GM15510 (cell line): ENCODE measurements around the gene POLR3B.

ENCODE experiments used
- POLR2A ChIP-seq: IDR thresholded peaks from 3 replicates; pipeline ENCODE4 v1.6.1; 2011; ENCODE audit warnings: borderline replicate concordance; ENCODE audit not compliant: insufficient read length; ENCODE audit errors: extremely low read depth

The POLR3B gene

DNA sequence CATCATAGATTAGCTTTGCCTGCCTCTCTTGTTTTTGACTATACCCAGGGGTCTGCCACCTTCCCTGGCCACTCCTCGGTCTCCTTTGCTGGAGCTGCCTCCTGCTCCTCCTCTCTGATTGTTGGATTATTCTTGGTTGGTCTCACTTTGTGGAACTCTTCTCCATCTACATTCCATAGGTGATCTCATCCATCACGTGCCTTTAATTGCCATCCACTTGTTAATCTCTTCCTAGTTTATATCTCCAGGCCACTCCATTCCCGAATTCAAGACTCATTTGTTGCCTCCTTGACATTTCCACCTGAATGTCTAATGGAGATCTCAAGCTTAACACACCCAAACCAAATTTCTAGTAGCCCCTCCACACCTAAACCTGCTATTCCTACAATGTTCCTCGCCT lies 5.4 kb downstream of the POLR3B start:
- TF ChIP-seq POLR2A: no peak

DNA sequence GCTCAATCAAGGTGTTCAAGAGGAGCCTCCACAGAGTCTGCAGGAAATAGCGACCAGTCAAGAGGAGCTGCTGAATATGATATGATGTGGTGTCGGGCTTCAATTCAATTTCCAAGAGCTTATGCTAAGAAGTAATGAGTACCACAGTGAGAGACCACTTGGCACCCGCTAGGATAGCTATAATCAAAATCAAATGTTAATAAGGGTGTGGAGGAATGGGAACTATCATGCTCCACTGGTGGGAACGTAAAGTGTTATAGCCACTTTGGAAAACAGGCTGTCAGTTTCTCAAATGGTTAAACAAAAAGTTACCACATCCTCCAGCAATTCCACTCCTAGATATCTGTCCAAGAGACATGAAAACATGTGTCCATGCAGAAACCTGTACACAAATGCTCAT lies 6.7 kb downstream of the POLR3B start:
- TF ChIP-seq POLR2A: no peak

DNA sequence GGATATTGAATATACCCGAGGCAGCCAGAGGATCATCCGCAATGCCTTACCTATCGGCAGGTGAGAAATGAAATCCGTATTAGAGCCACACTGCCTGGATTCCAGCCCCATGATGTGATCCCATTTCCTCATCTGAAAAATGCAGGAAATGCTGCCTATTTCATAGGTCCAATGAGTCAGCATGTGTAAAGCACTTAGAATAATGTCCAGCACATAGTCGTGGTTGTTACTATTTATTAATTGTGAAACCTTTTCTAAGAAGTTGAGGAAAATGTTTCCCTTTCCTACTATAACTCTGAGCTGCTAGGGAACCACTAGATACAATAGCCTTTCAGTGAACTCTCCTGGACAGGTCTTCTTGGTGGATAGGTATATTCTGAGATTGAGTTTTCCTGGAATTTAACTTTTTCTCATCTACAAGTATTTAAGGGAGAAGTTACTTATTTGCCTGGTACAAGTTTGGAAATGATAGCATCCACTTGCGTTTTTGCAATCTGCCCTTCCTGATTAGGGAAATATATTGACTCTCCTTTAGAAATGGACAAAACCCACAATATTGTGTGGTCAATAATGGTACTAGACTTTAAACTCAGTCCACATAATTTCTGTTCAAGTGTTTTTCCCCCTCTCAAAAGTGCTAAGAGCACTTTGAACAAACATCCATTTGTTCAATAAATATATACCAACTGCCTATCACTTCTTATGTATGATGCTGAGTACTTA lies 12.2 kb downstream of the POLR3B start:
- TF ChIP-seq POLR2A: no peak

DNA sequence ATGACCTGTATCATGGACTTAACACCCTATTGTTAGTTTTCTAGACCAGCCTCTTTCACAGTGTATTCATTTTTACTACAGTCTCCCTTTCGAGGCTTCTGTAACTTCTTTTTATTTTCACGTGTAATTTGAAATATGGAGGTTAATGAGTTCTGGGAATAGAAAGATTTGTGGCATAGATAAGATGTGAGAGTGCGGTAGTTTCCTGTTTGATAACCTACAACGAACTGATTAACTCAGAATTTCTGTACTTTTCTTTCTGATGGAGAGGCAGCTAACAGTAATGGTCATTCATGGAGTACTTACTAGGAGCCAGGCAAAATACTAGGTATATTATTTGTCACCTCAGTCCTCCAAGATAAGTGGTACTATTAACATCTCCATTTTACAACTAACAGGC lies 21.2 kb downstream of the POLR3B start:
- no peak for TF ChIP-seq POLR2A

GRCh38 chr12:106380954-106381353 lies 23.4 kb downstream of the POLR3B start:
- no peak for TF ChIP-seq POLR2A

DNA sequence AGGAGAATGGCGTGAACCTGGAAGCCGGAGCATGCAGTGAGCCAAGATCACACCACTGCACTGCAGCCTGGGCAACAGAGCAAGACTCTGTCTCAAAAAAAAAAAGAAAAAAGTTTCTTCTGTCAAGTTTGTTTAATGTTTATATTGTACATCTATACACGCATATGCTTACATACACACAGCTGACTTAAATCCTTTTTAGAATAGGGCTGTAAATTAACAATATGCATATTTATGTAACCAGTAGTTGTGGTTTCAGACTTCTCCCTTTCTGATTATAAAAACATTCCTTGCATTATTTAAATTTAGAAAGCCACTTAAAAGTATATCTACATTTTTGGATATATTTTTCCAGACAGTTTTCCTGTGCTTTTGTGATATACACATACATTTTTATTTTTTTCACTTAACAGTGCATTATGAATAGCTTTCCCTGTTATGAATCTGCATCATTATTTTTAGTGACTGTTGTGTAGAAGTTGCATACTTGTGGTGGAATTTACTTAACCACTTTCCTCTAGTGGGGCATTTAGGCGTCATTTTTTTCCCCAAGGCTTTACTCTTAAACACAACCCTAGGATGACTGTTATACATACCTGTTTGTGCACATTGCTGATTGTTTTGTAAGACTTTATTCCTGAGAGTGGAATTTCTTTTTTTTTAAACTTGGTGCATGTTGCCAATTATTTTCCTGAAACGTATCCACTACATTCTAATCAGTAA lies 29.4 kb downstream of the POLR3B start:
- no peak for TF ChIP-seq POLR2A

DNA sequence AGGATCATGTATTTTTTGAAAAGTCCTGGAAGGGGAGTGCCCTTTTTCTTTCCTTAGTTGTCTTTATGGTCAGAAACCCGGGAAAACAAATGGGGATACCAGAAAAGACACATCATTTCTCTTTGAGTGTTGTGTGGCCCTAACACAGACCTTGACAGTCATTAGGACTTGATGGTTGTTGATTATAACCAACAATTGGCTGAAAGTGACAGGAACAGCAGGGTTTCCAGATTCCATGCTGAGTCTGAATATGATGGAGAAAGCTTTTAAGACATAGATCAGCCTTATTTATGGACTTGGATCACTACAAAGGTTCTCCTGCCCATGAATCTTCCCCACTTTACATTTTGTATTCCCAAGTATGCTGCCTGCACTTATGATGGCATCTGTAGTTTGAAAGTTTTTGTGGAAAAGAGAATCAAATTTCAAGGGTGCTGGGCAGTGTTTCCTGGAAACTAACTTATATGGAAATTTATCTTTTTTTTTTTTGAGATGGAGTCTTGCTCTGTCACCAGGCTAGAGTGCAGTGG lies 30.4 kb downstream of the POLR3B start:
- TF ChIP-seq POLR2A: no peak

- TF ChIP-seq POLR2A: no peak
Measured at GRCh38 chr12:106389151-106389550, 31.6 kb downstream of the POLR3B start.

DNA sequence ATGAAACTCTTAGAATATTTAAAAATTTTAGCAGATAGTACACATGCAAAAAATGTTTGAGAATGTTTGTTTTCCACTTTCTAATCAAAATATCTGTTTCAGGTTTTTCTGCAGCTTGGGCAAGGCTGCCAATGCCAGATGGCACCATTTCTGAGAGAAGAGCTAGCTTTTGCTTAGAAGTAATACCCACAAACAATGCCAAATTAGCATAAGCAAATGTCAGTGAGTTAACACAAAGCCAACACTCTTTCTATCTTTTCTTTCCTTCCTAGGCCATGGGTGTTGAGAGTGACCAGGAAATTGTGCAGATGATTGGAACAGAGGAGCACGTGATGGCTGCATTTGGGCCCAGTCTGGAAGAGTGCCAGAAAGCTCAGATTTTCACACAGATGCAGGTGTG lies 35.2 kb downstream of the POLR3B start:
- no peak for TF ChIP-seq POLR2A

DNA sequence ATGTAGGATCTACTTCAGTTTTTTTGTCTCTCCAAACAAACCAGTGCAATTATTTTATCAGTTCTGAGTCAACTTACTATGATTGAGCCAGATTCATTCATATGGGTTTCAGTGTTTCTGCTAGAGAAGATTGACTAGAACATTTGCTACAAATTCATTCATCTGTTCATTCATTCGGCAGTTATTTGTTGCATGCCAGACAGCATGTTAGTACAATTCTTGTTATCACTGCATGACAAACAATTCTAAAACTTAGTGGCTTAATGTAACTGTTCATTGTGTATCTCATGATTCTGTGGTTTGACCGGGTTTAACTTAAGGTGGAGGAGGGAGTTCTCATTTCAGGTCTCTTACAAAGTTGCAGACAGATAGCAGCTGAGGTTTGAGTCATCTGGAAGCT lies 52.3 kb downstream of the POLR3B start:
- TF ChIP-seq POLR2A: no peak

- no peak for TF ChIP-seq POLR2A
Measured at GRCh38 chr12:106412563-106412962, 55.0 kb downstream of the POLR3B start.

GRCh38 chr12:106415134-106415533 lies 57.6 kb downstream of the POLR3B start:
- TF ChIP-seq POLR2A: no peak

- no peak for TF ChIP-seq POLR2A
Measured at GRCh38 chr12:106416273-106416672, 58.7 kb downstream of the POLR3B start.

GRCh38 chr12:106417926-106418910 lies 60.7 kb downstream of the POLR3B start:
- no peak for TF ChIP-seq POLR2A

- no peak for TF ChIP-seq POLR2A
Measured at GRCh38 chr12:106418970-106419369, 61.4 kb downstream of the POLR3B start.
